Uterus (tissue), 2 donors: Measurements from ENCODE around the gene ACSF3.

Experiments used
- POLR2A ChIP-seq, 2 donors: fragments of 450-650 bp; IDR thresholded peaks; one replicate each; pipeline ENCODE4 v1.6.1; 2016; ENCODE audit warnings: antibody characterized with exemption in 2 of 2, mild to moderate bottlenecking in 1 of 2, moderate library complexity in 1 of 2
- TF ChIP-seq, protein P1 (sequence below), 4 experiments: fragments of 200-600 bp in 2 of 4; fragments of 450-650 bp in 2 of 4; sonication (generic) in 2 of 4; IDR thresholded peaks; one replicate each; pipeline ENCODE4 v1.5.1; 2016 to 2019; ENCODE audit warnings: antibody characterized with exemption in 4 of 4, mild to moderate bottlenecking in 2 of 4, moderate library complexity in 1 of 4

DNA sequence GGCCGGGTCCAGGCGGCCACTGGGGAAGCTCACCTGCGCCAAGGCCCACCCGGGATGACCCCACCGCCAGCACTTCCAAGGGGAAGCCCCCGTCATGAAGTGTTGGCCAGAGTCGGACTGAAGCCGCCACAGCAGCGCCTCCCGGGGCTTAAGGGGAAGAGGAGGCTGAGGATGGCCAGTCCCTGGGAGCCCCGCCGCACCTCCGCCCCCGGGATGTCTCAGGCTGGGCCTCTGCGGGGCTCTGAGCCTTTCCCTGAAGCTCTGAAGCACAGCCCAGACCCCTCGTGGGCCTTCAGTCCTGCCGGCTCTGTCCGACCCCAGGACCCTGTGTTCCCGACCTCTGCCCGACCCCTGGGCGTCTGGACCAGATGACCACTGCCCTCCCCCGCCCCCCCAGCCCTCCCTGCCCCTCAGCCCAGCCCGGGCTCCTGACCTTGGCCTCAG, 42.8 kb upstream of the ACSF3 start:
- TF ChIP-seq POLR2A (IDR thresholded peaks at IDR 0.05) = no peak
- TF ChIP-seq, protein P1, sequence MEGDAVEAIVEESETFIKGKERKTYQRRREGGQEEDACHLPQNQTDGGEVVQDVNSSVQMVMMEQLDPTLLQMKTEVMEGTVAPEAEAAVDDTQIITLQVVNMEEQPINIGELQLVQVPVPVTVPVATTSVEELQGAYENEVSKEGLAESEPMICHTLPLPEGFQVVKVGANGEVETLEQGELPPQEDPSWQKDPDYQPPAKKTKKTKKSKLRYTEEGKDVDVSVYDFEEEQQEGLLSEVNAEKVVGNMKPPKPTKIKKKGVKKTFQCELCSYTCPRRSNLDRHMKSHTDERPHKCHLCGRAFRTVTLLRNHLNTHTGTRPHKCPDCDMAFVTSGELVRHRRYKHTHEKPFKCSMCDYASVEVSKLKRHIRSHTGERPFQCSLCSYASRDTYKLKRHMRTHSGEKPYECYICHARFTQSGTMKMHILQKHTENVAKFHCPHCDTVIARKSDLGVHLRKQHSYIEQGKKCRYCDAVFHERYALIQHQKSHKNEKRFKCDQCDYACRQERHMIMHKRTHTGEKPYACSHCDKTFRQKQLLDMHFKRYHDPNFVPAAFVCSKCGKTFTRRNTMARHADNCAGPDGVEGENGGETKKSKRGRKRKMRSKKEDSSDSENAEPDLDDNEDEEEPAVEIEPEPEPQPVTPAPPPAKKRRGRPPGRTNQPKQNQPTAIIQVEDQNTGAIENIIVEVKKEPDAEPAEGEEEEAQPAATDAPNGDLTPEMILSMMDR (IDR thresholded peaks at IDR 0.05) = no peak
